ENCODE data around the gene PLXNB2.

PLXNB2 gene

DNA sequence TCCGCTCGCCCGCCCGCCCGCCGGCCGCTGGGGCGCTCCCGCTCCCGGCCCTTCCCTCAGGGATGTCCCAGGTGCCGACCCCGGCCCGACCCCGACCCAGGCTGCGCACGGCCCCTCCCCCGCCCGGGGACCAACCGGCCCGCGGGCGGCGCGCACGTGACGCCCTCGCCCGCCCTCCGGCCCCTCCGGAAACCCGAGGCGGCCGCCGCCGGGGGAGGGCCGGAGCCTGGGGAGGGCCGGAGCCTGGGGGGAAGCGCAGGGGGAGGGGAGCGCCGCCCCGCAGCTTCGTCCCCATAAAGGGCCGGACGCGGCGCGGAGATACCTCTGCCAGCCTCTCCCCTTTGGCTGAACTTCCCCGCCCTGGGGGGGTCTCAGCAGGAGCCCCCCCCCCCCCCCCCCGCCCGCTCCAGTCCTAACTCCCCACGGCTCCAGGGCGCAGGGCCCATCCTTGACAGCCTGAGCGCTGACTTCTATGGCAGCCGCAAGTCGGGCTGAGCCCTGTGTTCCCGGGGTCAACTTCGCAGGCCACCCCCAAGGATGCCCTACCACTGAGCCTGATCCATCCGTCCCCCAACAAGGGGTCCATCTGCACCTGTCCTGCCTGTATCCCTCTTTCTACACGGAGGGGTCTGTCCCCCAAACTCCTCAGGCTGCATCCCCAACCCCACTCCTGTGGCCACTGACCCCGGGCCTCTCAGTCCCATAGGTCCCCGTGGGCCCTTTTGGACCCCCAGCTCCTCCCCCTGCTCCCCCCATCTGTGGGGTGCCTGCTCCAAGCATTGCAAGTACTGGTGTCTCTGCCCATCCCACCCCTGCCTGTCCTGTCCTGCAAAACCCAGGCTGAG, 45.6 kb downstream of the PLXNB2 start, which contains the start of gene MAPK12:
TSS of gene MAPK12 (minus strand) at position 69 of the 845 bp plus-strand sequence. CDS start 174 bp downstream, outside the sequence.
- no peak for DNase-seq

DNA sequence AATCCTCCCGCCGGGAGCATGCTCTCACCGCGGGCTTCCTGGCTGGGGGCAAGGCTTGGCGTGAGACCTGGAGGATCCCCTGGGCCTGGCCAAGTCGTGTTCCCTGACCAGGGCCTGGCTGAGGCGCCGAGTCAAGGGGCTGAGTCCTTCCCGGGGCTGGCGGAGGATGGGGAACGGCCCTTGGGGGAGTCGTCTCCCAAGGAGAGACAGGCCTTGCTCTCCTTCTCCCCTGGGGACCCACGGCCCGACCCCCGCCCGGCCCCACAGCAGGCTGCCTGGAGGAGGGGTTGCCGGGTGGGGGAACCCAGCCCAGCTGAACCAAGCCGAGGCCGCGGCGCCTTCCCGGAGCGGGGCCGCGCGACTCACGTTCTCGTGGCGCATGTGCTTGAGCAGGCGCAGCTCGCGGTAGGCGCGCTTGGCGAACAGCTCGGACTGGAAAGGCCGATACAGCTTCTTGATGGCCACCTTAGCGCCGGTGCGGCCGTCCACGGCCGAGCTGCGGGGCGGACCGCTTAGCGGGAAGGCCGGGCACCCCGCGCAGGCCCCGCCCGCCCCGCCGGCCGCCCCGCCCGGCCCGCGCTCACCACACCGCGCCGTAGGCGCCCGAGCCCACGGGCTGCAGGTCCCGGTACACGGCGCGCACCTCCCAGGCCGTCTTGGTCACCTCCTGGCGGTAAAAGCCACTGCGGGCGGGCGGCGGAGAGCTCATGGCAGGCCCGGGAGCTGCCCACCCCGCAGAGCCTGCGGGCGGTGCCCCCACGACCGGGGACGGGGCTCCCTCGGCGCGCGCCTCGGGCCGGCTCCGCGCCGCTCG, 46.4 kb downstream of the PLXNB2 start:
- no peak for DNase-seq

DNA sequence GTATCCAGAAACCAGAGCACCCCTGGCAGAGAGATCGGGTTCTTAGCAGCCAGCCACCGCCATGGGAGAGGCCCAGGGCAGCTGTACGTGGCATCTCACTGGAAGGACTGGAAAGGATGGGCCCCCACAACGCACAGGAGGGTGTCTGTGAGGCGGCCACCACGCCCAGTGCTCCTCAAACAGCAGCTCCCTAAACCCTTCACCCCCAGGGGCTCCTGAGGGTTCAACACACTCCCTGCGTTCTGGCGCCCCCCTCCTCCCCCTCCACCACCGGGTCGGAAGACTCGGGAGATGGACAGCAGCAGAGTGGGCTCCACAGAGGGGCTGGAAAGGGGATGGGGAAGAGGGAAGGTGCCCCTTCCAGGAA, 47.0 kb downstream of the PLXNB2 start:
- DNase-seq = no peak

DNA sequence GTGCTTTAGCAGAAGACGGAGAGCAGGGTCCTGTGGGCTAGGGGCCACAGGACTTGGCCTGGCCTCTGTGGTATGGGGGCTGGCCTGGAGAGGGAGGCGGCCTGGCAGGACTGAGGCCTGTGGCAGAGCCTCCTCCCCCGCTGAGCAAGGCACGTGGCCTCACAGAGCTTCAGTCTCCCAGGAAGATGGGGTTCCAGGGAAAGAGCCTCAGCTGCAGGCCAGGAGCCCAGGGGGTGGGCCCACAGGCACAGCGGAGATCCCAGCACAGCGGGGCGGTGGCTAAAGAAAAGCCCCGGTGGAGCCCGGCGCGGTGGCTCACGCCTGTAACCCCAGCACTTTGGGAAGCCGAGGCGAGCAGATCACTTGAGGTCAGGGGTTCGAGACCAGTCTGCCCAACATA, 48.1 kb downstream of the PLXNB2 start:
- DNase-seq = no peak

DNA sequence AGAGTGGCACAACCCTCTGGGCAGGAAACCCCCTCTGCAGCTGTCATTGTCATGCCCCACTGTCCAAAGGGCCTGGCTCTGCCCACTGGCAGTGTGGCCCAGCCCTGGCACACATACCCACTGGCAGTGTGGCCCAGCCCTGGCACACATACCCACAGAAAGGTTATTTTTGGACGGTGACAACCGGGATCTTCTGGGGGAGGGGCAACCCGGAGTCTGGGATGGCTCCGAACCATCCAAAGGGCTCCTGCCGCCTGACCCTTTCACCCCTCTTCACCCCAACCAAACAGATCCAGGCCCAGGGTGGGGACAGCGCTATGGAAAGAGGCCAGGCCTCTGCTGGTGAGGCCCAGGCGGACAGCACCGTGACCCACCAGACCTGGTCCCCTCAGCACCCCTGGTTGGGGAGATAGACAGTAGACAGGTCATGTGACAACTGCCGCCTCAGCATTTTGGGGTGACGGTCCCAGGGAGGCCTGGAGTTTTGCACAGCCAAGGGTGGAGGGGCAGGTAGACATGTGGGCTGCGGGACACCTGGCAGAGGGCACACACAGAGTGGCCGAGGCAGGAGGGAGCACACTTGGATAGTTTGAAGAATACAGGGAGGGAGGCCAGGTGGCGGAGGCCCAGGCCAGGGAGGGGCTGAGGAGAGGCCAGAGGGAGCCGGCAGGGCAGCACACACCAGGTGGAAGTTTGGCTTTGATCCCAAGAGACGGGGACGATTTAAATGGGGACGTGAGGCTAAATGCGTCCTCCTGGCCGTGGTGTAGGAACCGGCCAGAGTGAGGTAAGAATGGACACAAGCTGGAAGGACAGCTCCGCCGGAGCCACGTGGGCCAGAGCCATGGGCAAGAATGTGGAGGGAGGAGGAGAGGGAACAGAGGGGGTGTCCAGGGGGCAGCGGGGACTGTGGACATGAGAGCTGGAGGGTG, 48.8 kb downstream of the PLXNB2 start:
- no peak for DNase-seq

DNA sequence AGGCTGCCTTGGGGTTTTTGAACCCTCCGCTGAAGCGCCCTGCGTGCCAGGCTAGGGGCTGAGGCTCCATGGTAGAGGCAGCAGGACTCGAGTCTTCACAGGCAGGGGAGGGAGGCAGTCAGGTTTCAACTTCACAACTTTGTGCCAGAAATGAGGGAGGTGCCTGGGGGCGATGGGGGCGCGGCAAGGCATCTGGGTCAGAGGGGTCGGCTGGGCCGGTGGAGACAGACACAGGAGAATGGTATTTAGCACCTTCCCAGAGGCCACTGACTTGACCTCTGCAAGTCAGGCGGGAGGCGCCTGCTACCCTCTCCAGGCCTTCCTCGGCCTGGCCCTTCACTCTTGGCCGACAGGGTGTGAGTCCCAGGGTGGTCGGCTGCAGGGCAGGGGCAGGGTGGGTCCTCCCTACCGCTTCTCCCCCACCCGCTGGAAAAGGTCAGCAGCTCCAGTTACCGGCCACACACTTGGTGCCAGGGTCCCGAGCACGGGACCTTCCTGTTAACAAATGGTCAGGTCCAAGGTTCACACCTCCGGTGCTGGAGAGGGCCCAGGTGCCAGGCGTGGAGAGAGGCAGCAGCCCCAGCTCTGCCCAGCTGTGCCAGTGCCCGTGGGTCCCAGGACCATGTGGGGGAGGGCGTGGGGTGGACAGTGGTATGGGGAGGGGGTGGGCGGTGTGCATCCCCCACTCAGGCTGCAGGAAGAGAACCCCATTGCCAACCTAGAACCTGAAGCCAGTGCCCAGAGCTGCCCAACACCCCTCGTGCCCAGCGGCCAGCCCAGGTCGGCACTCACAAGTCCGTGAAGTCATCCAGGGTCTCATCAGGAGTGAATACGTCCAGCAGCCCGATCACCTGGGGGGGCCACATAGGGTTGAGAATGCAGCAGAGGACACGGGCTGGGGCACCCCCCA, 49.7 kb downstream of the PLXNB2 start:
- DNase-seq = no peak

DNA sequence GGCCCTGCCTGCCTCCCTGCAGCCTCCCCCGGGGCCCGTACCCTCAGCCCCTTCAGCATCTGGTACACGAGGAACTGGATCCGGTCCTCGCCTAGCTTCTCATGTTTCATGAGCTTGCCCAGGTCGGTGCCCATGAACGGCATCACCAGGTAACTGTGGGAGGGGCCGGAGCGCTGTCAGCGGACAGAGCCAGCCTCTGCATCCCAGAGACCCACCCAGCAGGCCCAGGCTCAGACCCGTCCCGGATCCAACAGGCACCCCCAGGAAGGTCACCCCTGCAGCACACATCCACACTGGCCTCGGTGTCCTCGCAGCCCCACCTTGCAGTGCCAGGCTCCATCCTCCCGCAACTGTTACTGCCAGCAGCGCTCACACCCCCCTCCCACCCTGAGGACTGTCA, 50.4 kb downstream of the PLXNB2 start:
- no peak for DNase-seq

DNA sequence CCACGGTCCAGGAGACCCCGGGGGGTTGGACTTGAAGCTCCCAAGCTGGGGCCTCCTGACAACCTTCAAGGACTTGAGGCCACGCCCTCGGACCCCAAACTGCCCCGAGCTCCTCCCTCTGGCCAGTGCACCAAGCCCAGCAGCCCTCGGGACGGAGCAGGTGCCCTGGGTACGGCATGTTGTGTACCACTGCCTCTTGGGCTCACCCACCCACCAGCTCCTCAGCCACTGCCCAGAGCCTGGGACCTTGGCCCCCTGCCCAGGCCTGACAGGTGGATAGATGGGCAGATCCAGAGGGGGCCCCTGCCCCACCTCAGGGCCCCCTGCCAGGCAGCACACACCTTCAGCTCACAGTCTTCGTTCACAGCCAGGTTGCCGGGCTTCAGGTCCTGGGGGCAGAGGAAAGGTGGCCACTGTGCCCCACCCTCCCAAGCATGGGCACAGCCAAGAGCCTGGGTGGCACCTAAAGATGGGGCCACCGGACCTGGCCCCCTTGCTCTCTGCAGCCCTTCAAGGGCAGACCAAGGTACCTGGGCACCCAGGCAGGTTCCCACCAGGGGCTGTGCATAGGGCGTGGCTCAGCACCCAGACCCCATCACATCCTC, 51.1 kb downstream of the PLXNB2 start:
- DNase-seq = no peak

DNA sequence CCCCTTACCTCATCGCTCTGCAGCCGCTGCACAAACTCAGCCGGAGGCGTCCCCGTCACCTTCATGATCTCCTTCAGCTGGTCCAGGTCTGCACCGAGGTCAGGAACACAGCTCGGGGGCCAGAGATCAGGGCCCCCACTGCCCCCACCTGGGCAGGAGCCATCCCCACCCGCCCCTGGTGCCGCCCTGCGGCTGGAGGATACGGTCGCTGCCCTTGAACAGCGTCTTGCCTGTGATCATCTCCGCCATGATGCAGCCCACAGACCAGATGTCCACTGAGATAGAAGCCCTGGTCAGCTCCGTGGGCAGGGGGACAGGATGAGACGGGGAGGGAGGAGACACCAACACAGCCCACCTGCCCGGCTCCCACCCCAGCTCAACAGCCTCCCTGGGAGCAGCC, 51.8 kb downstream of the PLXNB2 start:
- no peak for DNase-seq

DNA sequence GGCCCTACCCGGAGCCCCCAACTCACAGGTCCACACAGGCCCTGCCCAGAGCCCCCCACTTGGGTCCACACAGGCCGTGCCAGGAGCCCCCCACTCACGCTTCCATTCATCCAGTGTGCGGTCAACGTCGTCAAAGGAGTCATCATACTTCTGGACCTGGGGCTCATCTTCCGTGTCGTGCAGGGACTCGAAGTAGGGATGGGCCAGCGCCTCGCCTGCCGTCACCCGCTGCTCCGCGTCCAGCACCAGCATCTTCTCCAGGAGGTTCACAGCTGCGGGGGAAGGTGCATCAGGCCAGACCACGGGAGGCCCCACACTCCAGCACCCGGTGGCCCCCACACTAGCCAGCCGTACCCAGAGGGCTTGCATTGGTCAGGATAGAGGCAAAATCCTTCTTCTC, 52.3 kb downstream of the PLXNB2 start:
- DNase-seq = no peak

DNA sequence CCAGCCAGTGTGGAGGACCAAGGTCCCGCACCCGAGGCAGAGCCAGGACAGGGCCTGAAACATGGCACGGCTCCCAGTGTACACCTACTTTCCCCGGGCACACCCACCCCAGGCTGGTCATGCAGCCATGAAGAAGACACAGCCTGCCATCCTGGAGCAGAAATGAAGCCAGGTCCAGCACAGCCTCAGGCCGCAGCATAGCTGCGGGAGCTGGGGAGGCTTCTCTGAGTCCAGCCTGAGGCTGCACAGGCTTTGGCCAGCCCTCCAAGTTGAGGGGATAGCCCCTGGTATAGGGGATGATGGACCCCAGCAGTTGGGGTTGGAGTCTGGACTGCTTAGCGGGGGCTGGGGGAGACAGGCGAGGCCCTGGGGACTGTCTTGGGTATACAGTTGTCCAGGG, 53.5 kb downstream of the PLXNB2 start:
- no peak for DNase-seq

DNA sequence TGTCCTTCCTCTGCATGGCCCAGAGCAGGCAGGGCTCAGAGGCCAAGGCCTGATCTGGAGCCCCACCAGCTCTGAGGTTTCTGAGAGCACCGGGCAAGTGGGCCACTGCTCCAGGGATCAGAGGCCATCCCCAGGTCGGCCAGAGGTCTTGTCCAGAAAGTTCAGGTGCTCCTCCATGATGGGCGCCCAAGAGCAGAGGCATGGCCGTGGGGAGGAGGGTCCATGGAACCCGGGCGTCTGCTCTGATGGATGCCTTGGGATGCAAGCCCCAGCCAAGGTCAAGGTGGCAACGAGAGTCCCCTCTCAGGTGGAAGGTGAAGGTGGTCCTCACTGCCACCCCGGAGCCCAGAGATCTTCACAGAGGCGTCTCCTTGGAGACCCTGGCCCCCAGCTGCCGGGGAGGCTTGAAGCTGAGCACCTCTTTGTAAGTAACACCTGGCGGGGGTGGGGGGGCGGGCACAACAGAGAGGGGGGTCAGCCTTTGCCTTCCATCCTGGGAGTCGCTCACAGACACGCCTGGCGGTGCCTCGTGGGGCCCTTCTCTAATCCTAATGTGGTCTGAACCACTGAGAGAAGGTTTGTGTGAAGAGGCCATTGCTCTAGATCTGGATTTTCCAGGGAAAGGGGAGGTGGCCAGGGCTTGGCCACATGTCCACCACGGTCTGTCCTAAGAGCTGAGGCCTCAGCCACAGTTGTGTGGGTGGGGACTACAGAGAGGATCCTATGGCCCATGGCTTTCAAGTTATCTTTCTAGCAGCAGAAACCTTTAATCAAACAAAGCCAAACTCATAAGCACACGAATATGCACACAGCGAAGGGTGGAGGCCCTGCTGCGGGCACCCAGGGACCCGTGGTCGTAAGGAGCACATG, 54.2 kb downstream of the PLXNB2 start:
- no peak for DNase-seq

DNA sequence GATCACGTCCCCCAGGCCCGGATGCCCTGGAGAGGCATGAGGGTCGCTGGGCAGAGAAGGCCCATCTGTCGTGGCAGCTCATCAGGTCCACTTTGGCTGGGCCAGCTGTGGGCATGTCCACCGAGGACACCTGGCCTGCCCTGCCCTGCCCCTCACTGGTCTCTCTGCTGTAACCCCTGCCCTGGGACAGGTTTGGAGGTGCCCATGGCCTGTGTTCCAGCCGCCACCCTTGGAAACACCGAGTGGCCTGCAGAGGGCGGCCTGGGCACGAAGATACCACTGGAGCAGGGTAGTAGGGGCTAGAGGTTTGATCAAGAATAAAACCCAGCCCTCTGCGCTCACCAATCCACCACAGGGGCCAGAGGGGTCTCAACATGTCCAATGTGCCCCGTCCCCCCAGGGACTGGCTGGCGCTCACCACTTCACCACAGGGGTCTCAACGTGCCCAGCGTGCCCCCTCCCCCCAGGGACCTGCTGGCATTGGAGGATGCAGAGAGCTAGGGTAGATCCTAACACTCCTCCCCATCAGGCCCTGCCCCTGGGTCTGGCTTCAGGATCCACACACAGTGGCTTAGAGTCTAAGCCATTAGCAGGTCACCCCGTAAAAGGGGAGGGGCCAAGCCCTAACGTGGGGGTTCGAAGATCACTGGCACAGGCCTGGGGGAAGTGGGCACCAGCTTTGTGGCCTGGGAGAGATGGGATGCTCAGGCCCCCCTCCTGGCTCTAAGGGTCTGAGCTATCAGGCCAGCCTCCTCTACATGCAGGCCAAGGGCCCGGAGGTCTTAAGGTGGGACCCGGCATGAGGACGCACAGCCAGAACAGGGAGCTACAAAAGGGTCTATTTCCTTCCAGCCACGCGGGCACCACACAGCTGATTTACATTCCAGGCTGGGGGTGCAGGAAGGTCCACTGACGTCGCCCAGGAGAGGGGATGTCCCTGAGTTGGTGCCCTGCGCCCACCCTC, 55.1 kb downstream of the PLXNB2 start:
- DNase-seq = peak in 1 of 2 donors; percentile 36

DNA sequence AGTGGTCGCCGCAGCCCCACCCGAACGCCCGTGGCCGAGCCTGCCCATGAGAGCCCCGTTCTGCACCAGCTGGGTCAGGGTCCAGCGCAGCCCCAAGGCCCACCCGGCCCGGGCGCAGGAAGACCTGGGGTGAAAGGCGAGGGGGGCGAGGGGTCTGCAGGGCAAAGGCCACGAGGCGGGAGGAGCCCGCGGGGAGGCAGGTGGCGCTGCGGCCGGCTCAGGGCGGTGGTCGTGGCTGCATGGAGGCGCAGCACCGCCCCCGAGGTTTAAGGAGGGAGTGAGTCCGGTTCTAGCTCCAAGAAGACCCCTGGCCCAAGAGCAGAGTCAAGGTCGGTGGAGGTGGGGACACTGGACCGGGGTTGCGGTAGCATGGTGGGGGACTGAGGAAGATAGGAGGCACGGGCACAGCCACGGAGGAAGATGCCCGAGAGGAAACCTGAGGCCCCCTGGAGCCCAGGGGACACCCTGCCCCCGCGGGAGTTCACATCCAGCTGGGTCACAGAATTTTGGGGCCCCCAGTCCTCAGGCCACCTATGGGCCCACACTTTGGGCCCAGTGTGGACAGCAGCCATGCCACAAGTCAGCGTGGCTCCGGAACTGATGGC, 55.9 kb downstream of the PLXNB2 start:
- DNase-seq = no peak

DNA sequence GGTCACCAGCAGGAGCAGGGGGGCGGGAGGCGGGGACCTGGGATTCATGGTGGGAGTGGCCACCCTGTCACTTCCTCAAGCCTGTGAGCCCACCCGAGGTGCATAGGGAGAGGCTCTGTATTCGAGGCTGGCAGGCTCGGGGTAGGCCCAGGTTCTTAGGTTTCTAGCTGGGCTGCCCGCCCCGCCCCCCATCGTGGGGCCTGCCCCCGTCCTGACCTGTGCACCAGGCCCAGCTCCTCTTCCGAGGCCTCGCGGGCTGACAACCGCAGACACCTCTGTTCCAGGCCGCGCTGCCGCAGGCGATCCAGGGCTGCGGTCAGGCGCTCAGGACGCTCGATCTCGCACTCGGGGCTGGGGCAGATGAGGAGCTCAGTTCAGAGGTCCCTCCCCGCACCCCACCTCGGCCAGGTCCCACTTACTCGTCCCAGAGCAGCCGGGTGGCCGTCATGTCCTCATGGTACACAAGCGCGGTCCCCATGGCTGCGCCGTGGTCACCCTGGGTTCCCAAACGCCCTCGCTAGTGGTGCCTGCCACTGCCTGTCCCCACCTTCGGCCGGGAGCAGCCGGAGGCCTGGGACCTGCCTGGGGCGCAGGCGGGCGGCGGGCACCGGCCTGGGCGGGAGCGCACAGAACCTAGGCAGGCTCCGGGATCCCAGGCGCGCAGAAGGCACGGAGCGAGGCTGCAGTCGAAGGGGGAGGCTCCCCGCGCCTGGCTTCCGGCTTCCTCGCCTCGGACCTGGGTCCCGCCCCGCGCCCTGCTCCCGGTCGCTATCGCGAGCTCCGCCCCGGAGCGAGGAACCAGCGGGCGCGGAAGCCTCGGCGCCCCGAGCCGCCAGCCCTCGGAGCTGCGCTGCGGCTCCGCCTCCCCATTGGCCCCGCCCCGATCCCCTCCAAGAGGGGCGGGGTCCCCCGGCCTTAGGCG, 56.6 kb downstream of the PLXNB2 start, which contains the start of gene HDAC10:
TSS of gene HDAC10 (minus strand) at position 711 of the 922 bp plus-strand sequence. CDS start at position 478, 233 bp downstream.
- peak in 1 of 2 donors; percentile 27 for DNase-seq

DNA sequence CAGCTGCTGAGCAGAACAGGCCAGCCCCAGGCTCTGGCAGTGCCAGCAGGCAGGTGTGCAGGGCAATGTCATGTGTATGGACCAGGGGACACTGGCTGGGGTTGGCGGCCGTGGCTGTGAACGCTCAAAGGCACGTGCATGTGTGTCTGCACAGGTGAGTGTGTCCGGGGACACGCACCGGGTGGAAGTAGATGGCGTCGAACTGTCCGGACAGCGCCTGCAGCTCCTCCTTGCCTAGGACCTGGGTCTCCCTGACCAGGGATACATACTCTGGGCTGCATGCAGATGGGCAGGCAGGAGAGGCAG, 57.2 kb downstream of the PLXNB2 start:
- no peak for DNase-seq
